RPMI8226 (cell line): Measurements from ENCODE around the gene KCNJ9.
"Not testable (repeated sequence)": the region's sequence is repeated elsewhere in the genome, so short reads cannot be mapped to it uniquely, and the experiment has no call there.

Experiments
- DNase-seq: peaks from one replicate; pipeline ENCODE4 v3.0.0-alpha.2; 2015

The KCNJ9 gene

DNA sequence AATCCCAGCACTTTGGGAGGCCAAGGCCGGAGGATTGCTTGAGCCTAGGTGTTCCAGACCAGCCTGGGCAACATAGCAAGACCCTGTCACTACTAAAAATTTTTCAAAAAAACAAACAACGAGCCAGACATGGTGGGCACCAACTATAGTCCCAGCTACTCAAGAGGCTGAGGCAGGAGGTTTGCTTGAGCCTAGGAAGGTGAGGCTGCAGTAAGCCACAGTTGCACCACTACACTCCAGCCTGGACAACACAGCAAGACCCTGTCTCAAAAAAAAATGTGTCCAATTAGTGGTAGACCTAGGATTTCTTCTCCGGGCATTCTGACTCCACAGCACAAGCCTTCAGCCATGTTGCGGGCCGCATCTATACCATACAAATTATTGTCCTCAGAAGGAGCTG, 23.8 kb downstream of the KCNJ9 start:
- no peak for DNase-seq

DNA sequence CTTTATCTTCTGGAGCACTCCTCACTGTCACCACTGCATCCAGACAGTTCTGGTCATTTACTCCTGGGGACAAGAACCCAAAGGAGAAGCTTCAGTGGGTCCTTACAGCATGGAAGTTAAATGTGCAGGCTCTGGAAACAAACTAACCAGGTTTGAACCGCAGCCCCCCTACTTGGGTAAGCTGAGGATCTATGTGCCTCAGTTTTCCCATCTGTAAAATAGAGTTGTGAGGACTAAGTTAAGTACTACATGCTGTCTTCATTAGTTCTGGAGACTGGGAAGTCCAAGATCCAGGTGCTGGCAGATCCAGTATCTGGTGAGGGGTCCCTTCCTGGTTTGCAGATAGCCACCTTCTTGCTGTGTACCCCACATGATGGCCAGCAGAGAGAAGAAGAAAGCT, 26.2 kb downstream of the KCNJ9 start:
- no peak for DNase-seq

- peak; percentile 68 for DNase-seq
Observed at GRCh38 chr1:160108888-160109662, 27.7 kb downstream of the KCNJ9 start.

DNA sequence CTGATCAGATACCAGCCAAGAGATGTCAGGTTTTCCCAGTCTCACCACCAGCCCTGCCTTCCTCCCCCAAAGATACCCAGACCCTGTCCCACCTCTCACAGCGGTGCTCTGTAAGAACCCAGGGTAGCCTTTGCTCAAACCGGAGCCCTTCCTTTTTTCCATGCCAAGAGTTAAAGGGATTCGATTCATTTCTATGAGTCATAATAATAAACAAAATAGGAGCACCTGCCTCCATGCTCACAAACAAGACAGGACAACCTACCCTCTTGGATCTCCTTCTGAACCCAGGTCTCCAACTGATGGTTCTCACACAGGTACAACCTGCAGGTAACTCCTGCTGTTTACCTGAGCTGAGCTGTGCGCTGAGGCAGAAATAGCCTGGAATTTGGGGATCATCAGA, 28.3 kb downstream of the KCNJ9 start:
- DNase-seq, result no peak

DNA sequence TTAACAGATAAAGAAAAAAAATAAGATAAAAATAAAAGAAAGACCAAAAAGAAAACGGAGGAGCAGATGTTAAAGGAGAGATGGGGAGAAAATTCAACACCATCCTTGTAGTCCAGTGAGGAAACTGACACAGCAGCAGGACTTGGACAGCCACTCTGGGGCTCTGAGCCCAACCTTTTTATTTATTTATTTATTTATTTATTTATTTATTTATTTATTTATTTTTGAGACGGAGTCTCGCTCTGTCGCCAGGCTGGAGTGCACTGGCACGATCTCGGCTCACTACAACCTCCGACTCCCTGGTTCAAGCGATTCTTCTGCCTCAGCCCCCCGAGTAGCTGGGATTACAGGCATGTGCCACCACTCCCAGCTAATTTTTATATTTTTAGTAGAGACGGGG, 30.1 kb downstream of the KCNJ9 start:
- DNase-seq, result not testable (repeated sequence)

DNA sequence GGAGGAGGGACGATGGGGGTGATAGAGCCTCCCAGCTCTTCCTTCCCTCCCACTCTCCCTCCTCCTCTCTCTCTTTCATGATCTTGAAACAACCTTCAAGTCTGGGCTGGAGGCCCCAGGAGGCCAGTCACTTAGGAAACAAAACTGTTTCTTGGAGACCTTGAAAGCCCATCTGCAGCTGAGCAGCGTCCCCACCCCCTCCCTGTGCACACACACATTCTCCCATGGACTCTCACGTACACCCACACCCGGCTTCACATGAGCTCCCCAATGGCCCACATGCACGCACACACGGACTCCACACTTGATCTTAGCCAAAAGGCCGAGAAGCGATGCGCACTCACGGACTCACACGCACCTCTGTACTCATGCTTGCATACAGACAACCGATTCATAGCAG, 31.0 kb downstream of the KCNJ9 start:
- DNase-seq, result no peak

- no peak for DNase-seq
Observed at GRCh38 chr1:160113407-160113806, 32.1 kb downstream of the KCNJ9 start.

DNA sequence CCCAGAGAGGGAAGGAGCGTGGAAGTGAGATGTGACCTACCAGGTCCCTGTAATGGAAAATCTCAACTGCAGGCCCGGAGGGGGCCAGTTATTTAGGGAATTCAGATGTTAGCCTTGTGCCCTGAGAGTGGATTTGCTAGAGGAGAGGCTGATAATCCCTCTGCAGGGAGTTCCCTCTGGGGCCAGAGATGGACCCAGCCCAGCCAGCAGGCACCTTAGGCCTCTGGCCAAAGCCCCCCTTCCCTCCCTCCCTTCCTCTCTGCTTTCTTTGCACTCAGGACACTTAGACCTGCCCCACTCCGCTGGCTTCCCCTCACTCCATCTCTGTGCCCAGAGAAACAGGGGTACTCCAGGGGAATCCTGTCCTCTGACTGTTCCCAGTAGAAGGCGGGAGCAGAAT, 32.7 kb downstream of the KCNJ9 start:
- no peak for DNase-seq

GRCh38 chr1:160115545-160116282, 34.4 kb downstream of the KCNJ9 start, which contains the start of gene ATP1A2:
ATP1A2 (plus strand) TSS chr1:160115759; CDS start chr1:160115862, 103 bp downstream.
- DNase-seq, result no peak

- DNase-seq, result no peak
Observed at GRCh38 chr1:160116283-160117147, 35.2 kb downstream of the KCNJ9 start.

DNA sequence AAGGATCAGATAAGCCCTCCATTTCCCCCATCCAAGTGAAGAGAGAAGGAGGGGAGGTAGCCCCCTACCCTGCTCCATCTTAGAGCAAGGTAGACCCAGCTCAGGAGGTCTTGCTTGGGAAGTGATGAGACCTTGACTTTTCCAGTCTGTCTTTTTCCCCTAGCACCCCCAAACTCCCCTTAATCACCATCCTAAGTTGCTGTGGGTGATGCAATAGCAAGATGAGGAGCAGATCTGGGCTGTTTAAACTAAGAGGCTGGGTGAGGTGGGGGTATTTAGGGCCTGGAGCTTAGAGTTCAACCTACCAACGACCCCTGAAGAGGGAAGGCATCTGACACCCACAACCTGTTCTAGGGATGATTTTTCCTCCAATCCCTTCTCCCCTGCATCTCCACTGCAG, 36.0 kb downstream of the KCNJ9 start:
- no peak for DNase-seq

DNA sequence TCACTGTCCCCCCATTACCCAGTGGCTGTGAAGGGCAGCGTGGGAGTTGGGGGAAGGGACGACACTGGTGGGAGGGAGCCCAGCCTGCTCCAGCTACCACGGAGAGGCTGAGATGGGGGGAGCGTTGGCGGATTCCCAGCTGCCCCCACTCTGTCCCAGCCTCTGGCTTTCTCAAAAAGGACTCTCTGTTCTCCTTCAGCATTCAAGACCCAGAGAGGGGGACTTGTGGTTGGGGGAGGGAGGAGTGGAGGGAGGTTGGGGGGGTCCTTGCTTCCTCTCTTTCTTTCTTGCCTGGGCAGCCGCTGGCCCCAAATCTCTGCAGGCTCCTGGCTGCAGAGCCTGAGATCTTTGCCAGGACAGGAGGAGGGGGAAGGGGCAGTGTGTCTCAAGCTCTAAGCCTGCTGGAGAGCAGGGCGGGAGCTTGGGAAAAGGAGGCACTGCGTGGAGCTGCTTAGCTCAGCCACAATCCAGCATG, 36.4 kb downstream of the KCNJ9 start:
- DNase-seq, result no peak

GRCh38 chr1:160118928-160119327, 37.6 kb downstream of the KCNJ9 start:
- no peak for DNase-seq

GRCh38 chr1:160120797-160121196, 39.5 kb downstream of the KCNJ9 start:
- DNase-seq, result no peak

- DNase-seq, result no peak
Observed at GRCh38 chr1:160121388-160121787, 40.0 kb downstream of the KCNJ9 start.

DNA sequence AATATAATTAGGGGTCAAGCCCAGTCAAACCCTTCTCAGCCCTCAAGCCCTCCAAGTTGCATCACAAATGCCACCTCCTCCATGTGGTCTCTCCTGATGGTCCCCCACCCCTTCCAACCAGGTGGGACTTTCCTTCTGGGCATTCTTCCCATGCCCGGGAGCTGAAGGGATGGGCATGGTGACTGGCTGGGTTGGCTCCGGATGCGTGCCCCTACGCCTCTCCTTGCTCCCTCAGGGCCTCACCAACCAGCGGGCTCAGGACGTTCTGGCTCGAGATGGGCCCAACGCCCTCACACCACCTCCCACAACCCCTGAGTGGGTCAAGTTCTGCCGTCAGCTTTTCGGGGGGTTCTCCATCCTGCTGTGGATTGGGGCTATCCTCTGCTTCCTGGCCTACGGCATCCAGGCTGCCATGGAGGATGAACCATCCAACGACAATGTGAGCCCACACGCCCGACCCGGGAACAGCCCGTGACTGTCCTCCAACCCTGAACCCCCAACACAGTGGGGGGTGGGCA, 41.7 kb downstream of the KCNJ9 start:
- DNase-seq, result no peak

GRCh38 chr1:160123726-160124125, 42.4 kb downstream of the KCNJ9 start:
- no peak for DNase-seq

DNA sequence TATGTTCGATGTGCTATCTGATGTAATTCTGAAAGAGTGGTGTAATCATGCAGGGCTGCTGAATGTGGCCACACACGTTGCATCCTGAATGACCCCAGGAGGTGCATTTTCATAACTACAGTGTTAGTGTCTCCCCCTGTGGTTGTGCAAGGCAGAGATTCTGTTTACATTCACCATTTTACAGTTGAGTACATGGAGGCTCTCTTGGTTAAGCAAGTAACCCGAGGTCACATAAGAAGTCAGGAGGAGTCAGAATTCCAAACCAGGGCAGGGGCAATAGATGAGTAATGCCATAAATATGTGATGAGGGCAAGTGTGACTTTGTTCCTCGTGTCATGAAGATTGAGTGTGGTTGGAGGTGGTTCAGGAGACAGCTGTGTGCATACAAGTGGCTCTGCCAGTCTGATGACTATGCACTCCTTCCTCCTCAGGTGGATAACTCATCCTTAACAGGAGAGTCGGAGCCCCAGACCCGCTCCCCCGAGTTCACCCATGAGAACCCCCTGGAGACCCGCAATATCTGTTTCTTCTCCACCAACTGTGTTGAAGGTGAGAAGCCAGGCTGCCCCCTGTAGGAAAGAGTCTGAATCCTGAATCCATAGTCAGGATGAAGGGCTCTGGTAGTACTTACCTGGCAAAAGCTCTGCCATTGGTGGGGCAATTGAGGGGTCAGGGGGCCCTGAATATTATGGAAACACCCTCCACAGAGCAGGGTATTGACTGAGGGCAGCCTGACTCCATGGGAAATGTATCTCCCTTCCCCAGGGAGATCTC, 43.6 kb downstream of the KCNJ9 start:
- DNase-seq, result peak; percentile 16

DNA sequence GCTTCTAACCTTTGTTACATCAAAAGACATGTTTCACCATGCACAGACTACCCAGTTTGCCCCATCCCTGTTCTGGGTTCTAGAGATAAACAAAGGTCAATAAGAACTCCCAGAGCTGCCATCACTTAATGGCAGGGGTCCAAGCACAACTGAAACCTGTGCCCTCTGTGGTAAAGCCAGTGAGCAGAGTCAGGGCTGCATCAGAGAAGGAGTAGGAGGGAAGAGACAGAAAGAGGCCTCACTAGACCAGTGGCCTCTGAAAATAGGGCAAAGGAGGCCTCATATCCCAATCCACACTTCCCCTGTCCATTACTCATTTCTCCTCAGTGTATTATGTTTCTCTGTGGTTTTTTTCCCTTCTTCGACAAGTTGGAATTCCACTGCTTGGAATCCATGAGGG, 44.4 kb downstream of the KCNJ9 start:
- DNase-seq, result peak; percentile 60

GRCh38 chr1:160126342-160126741, 45.0 kb downstream of the KCNJ9 start:
- DNase-seq, result not testable (repeated sequence)

DNA sequence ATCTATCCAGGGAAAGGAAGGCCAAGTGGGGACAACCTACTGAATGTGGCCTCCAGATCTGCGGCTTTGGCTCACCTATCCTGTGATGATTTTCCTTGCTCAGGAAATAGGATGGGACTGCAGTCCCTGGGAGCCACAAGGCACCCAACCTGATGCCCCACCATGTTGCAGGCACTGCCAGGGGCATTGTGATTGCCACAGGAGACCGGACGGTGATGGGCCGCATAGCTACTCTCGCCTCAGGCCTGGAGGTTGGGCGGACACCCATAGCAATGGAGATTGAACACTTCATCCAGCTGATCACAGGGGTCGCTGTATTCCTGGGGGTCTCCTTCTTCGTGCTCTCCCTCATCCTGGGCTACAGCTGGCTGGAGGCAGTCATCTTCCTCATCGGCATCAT, 46.0 kb downstream of the KCNJ9 start:
- no peak for DNase-seq

DNA sequence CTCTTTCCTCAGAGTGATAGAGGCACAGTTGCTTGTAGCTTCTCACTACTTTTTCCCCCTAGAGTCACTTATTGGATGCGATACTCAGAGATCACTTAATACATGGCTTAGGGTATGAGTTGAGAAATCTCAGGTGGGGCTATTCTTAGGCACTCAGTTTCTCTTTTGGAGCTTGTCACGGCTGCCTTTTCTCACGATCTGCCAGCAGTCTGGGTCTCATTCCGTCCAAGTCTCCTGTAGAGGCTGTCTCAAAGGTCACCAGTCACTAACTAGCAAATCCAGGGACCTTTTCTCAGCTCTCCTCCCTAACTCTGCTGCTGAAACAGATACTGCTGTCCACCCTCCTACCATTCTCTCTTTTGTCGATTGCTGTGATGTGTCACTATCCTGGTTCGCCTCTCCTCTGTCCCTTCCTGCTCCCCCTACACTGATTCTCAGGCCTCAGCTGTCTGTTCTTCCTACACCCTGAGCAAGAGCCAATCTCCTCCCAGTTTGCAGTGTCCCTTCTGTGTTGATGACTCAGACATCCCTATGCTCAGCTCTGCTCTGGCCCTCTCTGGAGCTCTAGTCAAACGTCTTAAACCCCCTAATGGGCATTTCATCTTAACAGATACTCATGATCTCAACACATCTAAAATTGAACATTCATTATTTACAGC, 46.7 kb downstream of the KCNJ9 start:
- no peak for DNase-seq
